CD14-positive monocyte (primary cell): ENCODE data around the gene KAZN. TPM values are rescaled to one million over a fixed set of nuclear protein-coding genes. Genes with fewer than 3 reads are reported as not detected.

Experiments
- DNase-seq, 3 donors: peaks; one replicate each; pipeline ENCODE4 v3.0.0-alpha.2; 2011 to 2022
- H2AFZ ChIP-seq: 2 replicates; pipeline ENCODE4 v1.6.0; 2012; ENCODE audit warnings: mild to moderate bottlenecking, low read depth, low read length, inconsistent platforms; ENCODE audit not compliant: insufficient read depth, poor library complexity, severe bottlenecking
- H3K27ac ChIP-seq, 2 donors: 1 replicate in 1 of 2; 2 replicates in 1 of 2; pipeline ENCODE4 v1.5.1; 2012 to 2013; ENCODE audit warnings: low read length in 2 of 2, control low read depth in 1 of 2, inconsistent platforms in 1 of 2, low read depth in 1 of 2, mild to moderate bottlenecking in 1 of 2
- H3K27me3 ChIP-seq, 2 donors: one replicate each; pipeline versions ENCODE4 v1.6.0 to v1.6.1; 2011 to 2013; ENCODE audit warnings: low read length in 2 of 2; ENCODE audit not compliant: control insufficient read depth in 2 of 2, insufficient read depth in 2 of 2
- H3K36me3 ChIP-seq, 2 donors: replicated peaks in 1 of 2; 1 replicate in 1 of 2; 2 replicates in 1 of 2; pipeline versions ENCODE4 v1.5.1 to v1.6.1; 2012 to 2013; ENCODE audit warnings: low read length in 2 of 2, control low read depth in 1 of 2, inconsistent platforms in 1 of 2, mild to moderate bottlenecking in 1 of 2; ENCODE audit not compliant: insufficient read depth in 2 of 2, control insufficient read depth in 1 of 2
- H3K4me1 ChIP-seq, 2 donors: 1 replicate in 1 of 2; 2 replicates in 1 of 2; pipeline versions ENCODE4 v1.5.1 to v1.6.1; 2012 to 2013; ENCODE audit warnings: low read length in 2 of 2, control low read depth in 1 of 2, inconsistent platforms in 1 of 2, mild to moderate bottlenecking in 1 of 2, moderate library complexity in 1 of 2; ENCODE audit not compliant: insufficient read depth in 2 of 2, control insufficient read depth in 1 of 2
- H3K4me2 ChIP-seq: replicated peaks from 2 replicates; pipeline ENCODE3; 2012; ENCODE audit warnings: low read length, moderate library complexity, mild to moderate bottlenecking; ENCODE audit not compliant: poor library complexity, severe bottlenecking; ENCODE audit errors: extremely low read depth
- H3K4me3 ChIP-seq, 3 experiments: fragments of 200-600 bp in 1 of 3; sonication (generic) in 1 of 3; replicated peaks in 1 of 3; 1 replicate in 2 of 3; 2 replicates in 1 of 3; pipeline ENCODE4 v1.5.1; 2011 to 2013; ENCODE audit warnings: low read length in 3 of 3, mild to moderate bottlenecking in 3 of 3, control low read depth in 2 of 3, low read depth in 2 of 3, inconsistent platforms in 1 of 3, moderate library complexity in 1 of 3
- H3K79me2 ChIP-seq: 2 replicates; pipeline ENCODE4 v1.6.0; 2012; ENCODE audit warnings: mild to moderate bottlenecking, control low read depth, inconsistent platforms, low read length, moderate library complexity; ENCODE audit not compliant: insufficient read depth
- H3K9ac ChIP-seq: 2 replicates; pipeline ENCODE4 v1.6.0; 2017; ENCODE audit warnings: low read length, mild to moderate bottlenecking; ENCODE audit not compliant: insufficient read depth, poor library complexity, severe bottlenecking
- H3K9me3 ChIP-seq, 2 donors: replicated peaks in 1 of 2; 1 replicate in 1 of 2; 2 replicates in 1 of 2; pipeline versions ENCODE4 v1.5.1 to v1.6.1; 2012 to 2013; ENCODE audit warnings: low read length in 2 of 2, control low read depth in 1 of 2; ENCODE audit not compliant: control insufficient read depth in 1 of 2, insufficient read depth in 1 of 2
- H4K20me1 ChIP-seq: 2 replicates; pipeline ENCODE4 v1.6.0; 2012; ENCODE audit warnings: mild to moderate bottlenecking, low read length, control low read depth, moderate library complexity; ENCODE audit not compliant: insufficient read depth
- H3K27ac Mint-ChIP-seq, 7 donors: one replicate each; pipeline ENCODE4 v1.8.0; 2020; ENCODE audit warnings: mild to moderate bottlenecking in 7 of 7, mixed read lengths in 7 of 7, moderate library complexity in 6 of 7, inconsistent platforms in 2 of 7
- H3K27me3 Mint-ChIP-seq, 3 donors: one replicate each; pipeline ENCODE4 v1.8.0; 2021 to 2022; ENCODE audit warnings: low read depth in 3 of 3, mild to moderate bottlenecking in 3 of 3, mixed read lengths in 3 of 3, moderate library complexity in 3 of 3, inconsistent platforms in 1 of 3
- H3K36me3 Mint-ChIP-seq, 2 donors: one replicate each; pipeline ENCODE4 v1.8.0; 2020; ENCODE audit warnings: mixed read lengths in 2 of 2, inconsistent platforms in 1 of 2, mild to moderate bottlenecking in 1 of 2
- H3K4me1 Mint-ChIP-seq: one replicate; pipeline ENCODE4 v1.8.0; 2020; ENCODE audit warnings: mild to moderate bottlenecking, mixed read lengths
- H3K4me3 Mint-ChIP-seq, 2 donors: one replicate each; pipeline ENCODE4 v1.8.0; 2020; ENCODE audit warnings: mild to moderate bottlenecking in 2 of 2, mixed read lengths in 2 of 2, moderate library complexity in 1 of 2
- H3K9me3 Mint-ChIP-seq, 7 donors: one replicate each; pipeline ENCODE4 v1.8.0; 2020 to 2022; ENCODE audit warnings: mixed read lengths in 7 of 7, mild to moderate bottlenecking in 6 of 7, moderate library complexity in 6 of 7, inconsistent platforms in 2 of 7
- CTCF ChIP-seq: fragments of 200-600 bp; IDR thresholded peaks from one replicate; pipeline ENCODE4 v1.8.0; 2022; ENCODE audit warnings: antibody characterized with exemption, mild to moderate bottlenecking
- WGBS: methylation state at CpG from one replicate; pipeline ENCODE4 v1.1.5; 2013; ENCODE audit warnings: missing lambda C conversion rate; ENCODE audit not compliant: insufficient coverage; 5-methylcytosine and 5-hydroxymethylcytosine counted together
- intact Hi-C, 2 donors: fragments of 100-400 bp; cut with micrococcal nuclease; formaldehyde crosslinking; loops; one replicate each; pipeline versions ENCODE4 v1.15.0 to v1.15.1; 2023
- polyA plus RNA-seq, 3 donors: library from polyadenylated mRNA; depleted of rRNA in 1 of 3; unstranded in 2 of 3; stranded (reverse) in 1 of 3; fragments of 300-500 nt in 2 of 3; fragments of >200 nt in 1 of 3; fragmentation: Illumina TruSeq in 2 of 3; gene quantifications; 1 replicate in 2 of 3; 2 replicates in 1 of 3; pipeline ENCODE4 v1.2.3, GENCODE V29; 2012 to 2021

The KAZN gene
- polyA plus RNA-seq, 3 donors = not detected

- Histone ChIP-seq H3K9me3 (no peaks in the 10 kb centered on the region), H4K20me1 (no peaks in the 10 kb centered on the region), H3K27me3 (no peaks in the 10 kb centered on the region), H2AFZ (no peak overlapping the region), H3K4me3 (no peak overlapping the region), H3K36me3 (no peaks in the 10 kb centered on the region), H3K4me2 (no peak overlapping the region), H3K27ac (no peak overlapping the region), H3K79me2 (no peaks in the 10 kb centered on the region), H3K9ac (no peak overlapping the region), H3K4me1 (no peaks in the 10 kb centered on the region)
- no peak overlapping the region for H3K4me3 Mint-ChIP-seq
- H3K36me3 Mint-ChIP-seq = no peaks in the 10 kb centered on the region
- H3K9me3 Mint-ChIP-seq = no peaks in the 10 kb centered on the region
- no peaks in the 10 kb centered on the region for H3K4me1 Mint-ChIP-seq
- intact Hi-C loops = no loop called here
- no peak for DNase-seq
- no peak overlapping the region for H3K27ac Mint-ChIP-seq
- H3K27me3 Mint-ChIP-seq = peaks cover 1 to 7% (median 5%) of the 10 kb centered on the region in 3 donors
- TF ChIP-seq CTCF = no peak
- 43% methylated on average over 4 of the region's 14 CpGs for WGBS
Observed at GRCh38 chr1:14866911-14867612, 268.6 kb downstream of the KAZN start.

DNA sequence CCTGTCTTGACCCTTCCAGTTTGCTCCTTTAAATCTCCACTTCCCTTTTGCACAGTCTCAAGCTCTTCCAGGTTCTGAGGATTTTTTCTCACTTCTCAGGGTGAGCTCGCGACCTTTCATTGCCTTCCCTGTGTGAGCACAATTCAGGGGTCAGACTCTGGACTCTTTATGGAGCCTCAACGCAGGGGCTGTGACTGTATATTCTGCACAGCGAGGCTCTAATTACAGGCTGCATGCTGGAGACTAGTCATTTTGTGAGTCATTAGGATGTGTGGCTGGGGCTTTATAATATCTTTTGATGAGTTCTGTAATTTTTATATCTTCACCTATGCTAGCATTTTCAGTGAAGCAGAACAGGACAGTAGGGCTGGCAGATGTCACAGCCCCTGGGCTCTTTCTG, 270.7 kb downstream of the KAZN start:
- no peak for TF ChIP-seq CTCF
- no peak overlapping the region for H3K27ac ChIP-seq
- no peak overlapping the region for H3K4me3 ChIP-seq
- Mint-ChIP-seq H3K4me3 (no peak overlapping the region), H3K27me3 (peaks cover 1 to 5% (median 5%) of the 10 kb centered on the region in 3 donors), H3K9me3 (no peaks in the 10 kb centered on the region), H3K4me1 (no peaks in the 10 kb centered on the region), H3K27ac (no peak overlapping the region), H3K36me3 (no peaks in the 10 kb centered on the region)
- no peak overlapping the region for H3K9ac ChIP-seq
- H3K27me3 ChIP-seq = no peaks in the 10 kb centered on the region
- no peaks in the 10 kb centered on the region for H4K20me1 ChIP-seq
- no peak overlapping the region for H3K4me2 ChIP-seq
- H3K9me3 ChIP-seq = no peaks in the 10 kb centered on the region
- DNase-seq = no peak
- intact Hi-C loops = no loop called here
- no peaks in the 10 kb centered on the region for H3K4me1 ChIP-seq
- no peak overlapping the region for H2AFZ ChIP-seq
- no peaks in the 10 kb centered on the region for H3K36me3 ChIP-seq
- H3K79me2 ChIP-seq = no peaks in the 10 kb centered on the region
- WGBS = 68% methylated on average over 2 of the region's 4 CpGs
